CD4-positive, alpha-beta T cell (primary cell): ENCODE results near the gene FABP1. TPM values are rescaled to one million over a fixed set of nuclear protein-coding genes. Genes with fewer than 3 reads are reported as not detected.

Experiments used
- ATAC-seq: fragments of 200-7000 bp; cut with Tn5 transposase; one replicate; pipeline ENCODE4 v1.10.0; 2022; ENCODE audit warnings: mild to moderate bottlenecking; ENCODE audit not compliant: poor library complexity
- CTCF ChIA-PET: fragments of 350-600 bp; sonication (Branson Sonifier 250); formaldehyde crosslinking; loops from one replicate; lab custom pipeline; 2021; ENCODE audit warnings: antibody characterized with exemption, inconsistent platforms; lab: Charles Lee
- POLR2A ChIA-PET: fragments of 350-600 bp; sonication (Branson Sonifier 250); formaldehyde crosslinking; loops from one replicate; lab custom pipeline; 2021; ENCODE audit warnings: antibody characterized with exemption, inconsistent platforms; lab: Charles Lee
- DNase-seq, 14 experiments: peaks; one replicate each; pipeline ENCODE4 v3.0.0-alpha.2; 2013 to 2020; ENCODE audit warnings: mixed read lengths in 2 of 14
- H3K27ac ChIP-seq, 2 donors: one replicate each; pipeline versions ENCODE4 v1.5.1 to v1.7.0; 2013; ENCODE audit warnings: low read length in 2 of 2, low read depth in 1 of 2, mild to moderate bottlenecking in 1 of 2
- H3K27me3 ChIP-seq, 2 experiments: 1 replicate in 1 of 2; 2 replicates in 1 of 2; pipeline versions ENCODE4 v1.6.1 to v1.7.0; 2013; ENCODE audit warnings: low read length in 2 of 2, control low read depth in 1 of 2, mild to moderate bottlenecking in 1 of 2, moderate library complexity in 1 of 2; ENCODE audit not compliant: insufficient read depth in 2 of 2, control insufficient read depth in 1 of 2
- H3K36me3 ChIP-seq: one replicate; pipeline ENCODE4 v1.6.1; 2013; ENCODE audit warnings: low read length, control low read depth; ENCODE audit not compliant: insufficient read depth
- H3K4me1 ChIP-seq: one replicate; pipeline ENCODE4 v1.6.1; 2013; ENCODE audit warnings: low read length, control low read depth; ENCODE audit not compliant: insufficient read depth
- H3K4me3 ChIP-seq: one replicate; pipeline ENCODE4 v1.5.1; 2013; ENCODE audit warnings: mild to moderate bottlenecking, low read length, moderate library complexity
- H3K9me3 ChIP-seq, 2 experiments: 1 replicate in 1 of 2; 2 replicates in 1 of 2; pipeline versions ENCODE4 v1.6.1 to v1.7.0; 2013; ENCODE audit warnings: low read length in 2 of 2, mild to moderate bottlenecking in 2 of 2, control low read depth in 1 of 2, moderate library complexity in 1 of 2; ENCODE audit not compliant: control insufficient read depth in 1 of 2, insufficient read depth in 1 of 2
- H3K27ac Mint-ChIP-seq: one replicate; pipeline ENCODE4 v1.8.0; 2020; ENCODE audit warnings: mixed read lengths
- H3K27me3 Mint-ChIP-seq: one replicate; pipeline ENCODE4 v1.8.0; 2021; ENCODE audit warnings: mixed read lengths
- H3K36me3 Mint-ChIP-seq: one replicate; pipeline ENCODE4 v1.8.0; 2021; ENCODE audit warnings: low read depth, mixed read lengths
- H3K4me1 Mint-ChIP-seq: one replicate; pipeline ENCODE4 v1.8.0; 2021; ENCODE audit warnings: low read depth, mixed read lengths
- H3K4me3 Mint-ChIP-seq: one replicate; pipeline ENCODE4 v1.8.0; 2020; ENCODE audit warnings: mild to moderate bottlenecking, mixed read lengths
- H3K9me3 Mint-ChIP-seq: one replicate; pipeline ENCODE4 v1.8.0; 2020; ENCODE audit warnings: mixed read lengths
- CTCF ChIP-seq: fragments of 200-600 bp; IDR thresholded peaks from one replicate; pipeline ENCODE4 v1.8.0; 2022; ENCODE audit warnings: antibody characterized with exemption, mild to moderate bottlenecking
- intact Hi-C, 2 experiments: fragments of 100-400 bp; cut with DNase I in 1 of 2; cut with micrococcal nuclease in 1 of 2; formaldehyde crosslinking; loops; one replicate each; pipeline versions ENCODE4 v1.15.1 to v1.9.0; 2023 to 2025; cut with DNase I, micrococcal nuclease
- total RNA-seq, 174 experiments: library from RNA in 2 of 174; stranded (reverse) in 2 of 174; gene quantifications; one replicate each; pipeline ENCODE4 v1.2.3 and lab custom pipeline; 2021 to 2026

Gene FABP1
- total RNA-seq, 2 experiments from 2014 or later = not detected

- ChIA-PET CTCF (no interaction called here), POLR2A (no interaction called here)
Measured at GRCh38 chr2:88085602-88086001, 42.3 kb downstream of the FABP1 start.

GRCh38 chr2:88085099-88085498 lies 42.8 kb downstream of the FABP1 start:
- no peak overlapping the region for H3K27ac Mint-ChIP-seq
- H3K27ac ChIP-seq = no peak overlapping the region
- H3K4me3 Mint-ChIP-seq = no peak overlapping the region
- H3K9me3 ChIP-seq = no peaks in the 10 kb centered on the region
- ATAC-seq (no peak), DNase-seq (no peak)
- no peaks in the 10 kb centered on the region for H3K9me3 Mint-ChIP-seq
- H3K4me1 Mint-ChIP-seq = peaks cover 13% of the 10 kb centered on the region
- H3K27me3 Mint-ChIP-seq = no peaks in the 10 kb centered on the region
- no peak overlapping the region for H3K4me3 ChIP-seq
- peaks cover 0 to 5% of the 10 kb centered on the region in 2 experiments for H3K27me3 ChIP-seq
- H3K36me3 ChIP-seq = no peaks in the 10 kb centered on the region
- H3K36me3 Mint-ChIP-seq = no peaks in the 10 kb centered on the region
- no peaks in the 10 kb centered on the region for H3K4me1 ChIP-seq
- intact Hi-C loops = no loop called here
- ChIA-PET CTCF (no interaction called here), POLR2A (no interaction called here)
- TF ChIP-seq CTCF = no peak

More at GRCh38 chr2:88085602-88086001, 42.3 kb downstream of the FABP1 start:
- H3K27ac ChIP-seq = no peak overlapping the region
- no peak for DNase-seq
- TF ChIP-seq CTCF = no peak
- H3K9me3 Mint-ChIP-seq = no peaks in the 10 kb centered on the region
- H3K36me3 ChIP-seq = no peaks in the 10 kb centered on the region
- no peak for ATAC-seq
- no peak overlapping the region for H3K4me3 ChIP-seq
- peaks cover 18% of the 10 kb centered on the region for H3K4me1 Mint-ChIP-seq
- H3K4me1 ChIP-seq = no peaks in the 10 kb centered on the region
- no peak overlapping the region for H3K4me3 Mint-ChIP-seq
- no peaks in the 10 kb centered on the region for H3K9me3 ChIP-seq
- no peak overlapping the region for H3K27ac Mint-ChIP-seq
- peaks cover 0 to 5% of the 10 kb centered on the region in 2 experiments for H3K27me3 ChIP-seq
- no peaks in the 10 kb centered on the region for H3K36me3 Mint-ChIP-seq
- intact Hi-C loops = no loop called here
- no peaks in the 10 kb centered on the region for H3K27me3 Mint-ChIP-seq

- Histone ChIP-seq H3K36me3 (no peaks in the 10 kb centered on the region), H3K9me3 (no peaks in the 10 kb centered on the region), H3K27me3 (peaks cover 0 to 5% of the 10 kb centered on the region in 2 experiments), H3K4me3 (no peak overlapping the region), H3K4me1 (no peaks in the 10 kb centered on the region), H3K27ac (no peak overlapping the region)
- Mint-ChIP-seq H3K4me3 (no peak overlapping the region), H3K9me3 (no peaks in the 10 kb centered on the region), H3K27ac (no peak overlapping the region), H3K4me1 (no peaks in the 10 kb centered on the region), H3K27me3 (no peaks in the 10 kb centered on the region), H3K36me3 (no peaks in the 10 kb centered on the region)
- CTCF ChIA-PET = interaction anchor here (1.2 kb wide), 1 partner anchor 22 kb away, joined by 5 read pairs; no protein-coding TSS in a partner anchor
- TF ChIP-seq CTCF = no peak
- DNase-seq (no peak), ATAC-seq (no peak)
- intact Hi-C loops = no loop called here
- POLR2A ChIA-PET = no interaction called here
Measured at GRCh38 chr2:88082781-88083180, 45.1 kb downstream of the FABP1 start.
